22Rv1 (cell line): Measurements from ENCODE around the gene SLX4IP.

Source experiments
- H3K27ac ChIP-seq: fragments of 450-650 bp; 2 replicates; pipeline ENCODE4 v1.5.1; 2017
- ZFX ChIP-seq: fragments of 450-650 bp; IDR thresholded peaks from 2 replicates; pipeline ENCODE4 v1.6.1; 2017; ENCODE audit warnings: antibody characterized with exemption, borderline replicate concordance
- TF ChIP-seq, protein P1 (sequence below): fragments of 450-650 bp; IDR thresholded peaks from 2 replicates; pipeline ENCODE4 v1.5.1; 2017; ENCODE audit warnings: mild to moderate bottlenecking

Gene SLX4IP

DNA sequence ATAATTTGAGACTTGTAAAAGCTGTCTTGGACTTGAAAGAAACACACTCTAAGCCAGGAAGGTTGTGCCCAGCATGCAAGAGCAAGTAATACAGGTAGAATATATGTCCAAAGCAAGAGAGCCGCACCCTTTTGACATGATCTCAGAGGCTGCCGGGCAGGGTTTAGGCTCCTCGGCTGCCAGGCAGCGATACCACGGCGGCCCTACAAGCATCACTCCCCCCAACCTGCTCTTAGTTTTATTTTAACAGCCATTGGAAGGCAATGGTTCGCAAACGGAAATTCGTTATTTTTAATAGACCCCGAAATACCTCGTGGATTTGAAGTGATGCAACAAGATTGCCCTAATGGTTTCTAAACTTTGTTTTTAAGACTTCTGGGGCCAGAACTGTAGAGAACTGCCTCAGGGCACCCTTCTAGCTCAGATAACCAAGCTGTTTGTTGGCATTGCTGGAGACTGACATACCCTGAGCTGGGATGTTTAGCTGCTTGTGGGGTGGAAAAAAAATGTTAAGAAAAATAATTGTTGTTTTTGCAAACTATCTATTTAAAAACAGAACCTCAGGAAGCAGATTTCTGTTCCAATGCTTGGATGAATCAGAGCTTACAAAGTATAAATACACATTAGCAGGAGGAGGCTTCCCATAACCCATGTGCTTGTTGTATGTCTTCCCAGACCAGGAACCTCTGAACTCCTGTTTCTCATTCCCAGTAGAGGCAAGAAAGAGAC lies 199.7 kb downstream of the SLX4IP start:
- H3K27ac ChIP-seq = no peak overlapping the region
- no peak for TF ChIP-seq ZFX
- TF ChIP-seq, protein P1, sequence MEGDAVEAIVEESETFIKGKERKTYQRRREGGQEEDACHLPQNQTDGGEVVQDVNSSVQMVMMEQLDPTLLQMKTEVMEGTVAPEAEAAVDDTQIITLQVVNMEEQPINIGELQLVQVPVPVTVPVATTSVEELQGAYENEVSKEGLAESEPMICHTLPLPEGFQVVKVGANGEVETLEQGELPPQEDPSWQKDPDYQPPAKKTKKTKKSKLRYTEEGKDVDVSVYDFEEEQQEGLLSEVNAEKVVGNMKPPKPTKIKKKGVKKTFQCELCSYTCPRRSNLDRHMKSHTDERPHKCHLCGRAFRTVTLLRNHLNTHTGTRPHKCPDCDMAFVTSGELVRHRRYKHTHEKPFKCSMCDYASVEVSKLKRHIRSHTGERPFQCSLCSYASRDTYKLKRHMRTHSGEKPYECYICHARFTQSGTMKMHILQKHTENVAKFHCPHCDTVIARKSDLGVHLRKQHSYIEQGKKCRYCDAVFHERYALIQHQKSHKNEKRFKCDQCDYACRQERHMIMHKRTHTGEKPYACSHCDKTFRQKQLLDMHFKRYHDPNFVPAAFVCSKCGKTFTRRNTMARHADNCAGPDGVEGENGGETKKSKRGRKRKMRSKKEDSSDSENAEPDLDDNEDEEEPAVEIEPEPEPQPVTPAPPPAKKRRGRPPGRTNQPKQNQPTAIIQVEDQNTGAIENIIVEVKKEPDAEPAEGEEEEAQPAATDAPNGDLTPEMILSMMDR = no peak

DNA sequence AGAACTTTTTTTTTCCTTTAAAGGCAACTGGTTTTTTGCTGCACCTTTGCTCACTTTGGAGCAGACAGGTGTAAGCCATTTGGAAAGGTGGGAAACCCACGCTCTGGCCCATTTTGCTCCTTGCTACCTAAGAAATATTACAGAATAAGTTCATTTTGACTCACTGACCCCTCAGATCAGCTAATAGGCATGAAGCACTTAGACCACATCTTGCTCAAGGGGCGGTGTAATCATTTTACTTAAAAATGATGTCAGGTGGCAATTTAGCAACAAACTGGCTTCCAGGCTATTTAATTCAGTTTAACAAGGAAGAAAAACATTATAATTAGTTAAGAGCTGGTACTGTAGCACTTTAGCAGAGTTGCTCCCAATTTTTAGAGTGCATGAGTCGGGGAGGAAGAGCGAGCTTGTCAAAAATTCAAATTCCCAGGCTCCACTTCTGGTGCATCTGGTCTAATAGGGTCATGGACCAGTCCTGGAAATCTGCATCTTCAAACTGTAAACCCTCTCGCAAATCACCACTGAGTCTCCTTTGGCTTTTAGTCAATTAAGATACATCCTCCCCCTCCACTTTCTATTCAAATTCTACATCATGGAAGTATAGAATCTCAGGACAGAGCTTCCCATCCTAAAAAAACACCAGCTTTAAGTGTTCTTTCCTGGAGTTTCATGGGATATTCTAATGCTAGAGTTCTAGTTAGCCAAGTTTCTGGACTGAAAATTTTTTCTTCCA lies 200.5 kb downstream of the SLX4IP start:
- H3K27ac ChIP-seq = no peak overlapping the region
- TF ChIP-seq, protein P1 = no peak
- TF ChIP-seq ZFX = no peak

DNA sequence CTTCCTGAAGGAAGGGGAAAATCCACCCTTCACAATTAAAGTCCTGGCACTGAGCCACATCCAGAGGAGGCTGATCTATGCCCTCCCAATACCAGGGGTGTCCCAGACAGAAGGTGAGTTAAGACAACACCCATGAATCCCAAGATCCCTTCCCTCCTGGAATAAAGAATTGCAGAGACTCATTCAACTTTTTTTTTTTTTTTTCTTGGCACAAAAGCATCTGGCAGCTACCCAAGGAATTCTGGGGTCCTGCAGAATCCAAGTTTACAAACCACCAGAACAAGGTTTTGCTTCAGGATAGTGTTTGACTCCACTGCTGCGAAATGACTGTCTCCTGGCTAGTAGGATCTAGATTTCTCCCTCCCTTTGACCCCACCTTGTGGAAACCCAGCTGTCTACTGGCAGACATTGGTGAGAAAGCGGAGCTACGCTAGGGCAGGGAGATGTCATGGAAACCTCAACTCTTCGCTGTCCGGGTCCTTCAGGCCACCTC lies 201.3 kb downstream of the SLX4IP start:
- H3K27ac ChIP-seq = no peak overlapping the region
- TF ChIP-seq, protein P1 = no peak

DNA sequence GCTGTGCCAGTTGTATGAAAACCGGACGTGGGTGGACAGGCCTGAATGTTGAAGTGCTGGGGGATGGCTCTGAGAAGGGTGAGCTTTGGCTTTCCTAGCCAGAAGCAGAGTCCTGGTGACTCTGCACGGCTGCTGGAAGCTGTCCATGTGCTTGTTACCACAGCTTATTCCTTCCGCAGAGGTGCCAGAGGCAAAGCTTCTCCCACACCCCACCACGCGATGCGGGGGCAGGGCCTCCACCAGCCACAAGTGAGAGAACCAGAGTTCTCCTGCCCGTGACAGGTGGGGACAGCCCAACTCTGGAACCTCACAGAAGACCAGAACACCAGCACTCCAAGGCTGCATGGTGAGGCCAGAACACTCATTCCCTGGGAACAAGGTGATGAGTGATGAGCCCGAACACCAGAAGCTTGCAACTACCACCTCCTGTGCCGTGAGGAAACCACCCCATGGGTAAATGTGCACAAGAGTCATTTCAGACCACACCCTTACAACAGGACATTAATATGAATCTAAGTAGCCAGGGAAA lies 202.0 kb downstream of the SLX4IP start:
- no peak overlapping the region for H3K27ac ChIP-seq
- TF ChIP-seq ZFX = no peak
- TF ChIP-seq, protein P1 = no peak

DNA sequence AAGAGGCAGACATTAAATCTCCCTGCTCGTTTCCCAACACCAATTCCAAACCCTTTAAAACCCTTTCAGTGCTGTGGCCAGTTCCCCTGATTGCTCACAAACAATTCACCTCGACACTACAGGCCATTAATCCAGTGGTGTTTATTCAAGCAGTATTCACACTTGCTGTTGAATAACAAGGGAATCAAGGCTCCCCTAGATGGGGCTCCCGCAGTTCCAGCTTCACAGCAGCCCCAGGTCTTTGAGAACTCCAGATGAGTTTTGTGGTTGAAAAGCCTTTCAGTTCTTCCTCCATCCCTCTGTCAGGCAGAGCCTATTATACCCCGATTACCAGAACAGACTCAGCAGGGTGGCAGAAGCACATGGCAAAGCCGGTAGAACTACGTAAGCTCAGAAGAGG lies 202.5 kb downstream of the SLX4IP start:
- no peak overlapping the region for H3K27ac ChIP-seq
- TF ChIP-seq ZFX = no peak
- TF ChIP-seq, protein P1 = no peak

DNA sequence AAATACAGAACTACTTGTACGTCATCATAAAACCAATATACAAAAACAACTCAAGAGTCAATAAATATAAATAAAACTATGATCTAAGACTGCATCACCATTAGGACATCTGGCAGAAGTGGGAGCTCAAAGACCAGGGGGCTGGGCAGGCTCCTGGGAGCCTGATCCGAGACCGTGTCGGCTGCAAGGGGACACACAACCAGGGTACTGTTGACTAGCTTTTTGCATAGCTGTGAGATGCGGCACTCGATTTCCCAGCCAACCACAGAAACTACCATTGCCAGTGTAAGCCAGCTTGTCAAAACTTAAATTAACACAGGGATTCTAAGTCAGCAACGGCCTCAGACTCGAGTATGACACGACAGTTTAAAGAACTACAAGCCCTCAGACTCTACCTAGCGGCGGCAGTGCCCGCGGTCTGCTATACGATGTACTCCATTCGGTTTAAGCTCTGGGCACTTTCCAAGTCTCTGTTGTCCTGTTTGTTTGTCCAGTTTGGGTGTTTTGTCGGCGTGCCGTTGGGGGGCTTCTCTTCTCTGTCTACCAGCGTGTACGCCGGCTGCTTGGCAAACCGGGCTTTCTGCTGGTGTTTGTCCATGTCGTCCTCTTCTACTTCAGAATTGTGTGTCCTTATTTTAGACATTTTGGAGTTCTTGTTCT lies 204.1 kb downstream of the SLX4IP start:
- no peak overlapping the region for H3K27ac ChIP-seq
- no peak for TF ChIP-seq ZFX
- TF ChIP-seq, protein P1 = no peak
